Activated T-helper 1 cell treated with anti-CD3 and anti-CD28 coated beads, Interleukin-2, amount 50 U/mL, for 16 hours (primary cell): ENCODE results near the gene PEX14.

Source experiments
- DNase-seq, 2 donors: peaks; one replicate each; pipeline ENCODE4 v3.0.0-alpha.2; 2020; ENCODE audit warnings: low read depth in 1 of 2, low spot score in 1 of 2

Gene PEX14

DNA sequence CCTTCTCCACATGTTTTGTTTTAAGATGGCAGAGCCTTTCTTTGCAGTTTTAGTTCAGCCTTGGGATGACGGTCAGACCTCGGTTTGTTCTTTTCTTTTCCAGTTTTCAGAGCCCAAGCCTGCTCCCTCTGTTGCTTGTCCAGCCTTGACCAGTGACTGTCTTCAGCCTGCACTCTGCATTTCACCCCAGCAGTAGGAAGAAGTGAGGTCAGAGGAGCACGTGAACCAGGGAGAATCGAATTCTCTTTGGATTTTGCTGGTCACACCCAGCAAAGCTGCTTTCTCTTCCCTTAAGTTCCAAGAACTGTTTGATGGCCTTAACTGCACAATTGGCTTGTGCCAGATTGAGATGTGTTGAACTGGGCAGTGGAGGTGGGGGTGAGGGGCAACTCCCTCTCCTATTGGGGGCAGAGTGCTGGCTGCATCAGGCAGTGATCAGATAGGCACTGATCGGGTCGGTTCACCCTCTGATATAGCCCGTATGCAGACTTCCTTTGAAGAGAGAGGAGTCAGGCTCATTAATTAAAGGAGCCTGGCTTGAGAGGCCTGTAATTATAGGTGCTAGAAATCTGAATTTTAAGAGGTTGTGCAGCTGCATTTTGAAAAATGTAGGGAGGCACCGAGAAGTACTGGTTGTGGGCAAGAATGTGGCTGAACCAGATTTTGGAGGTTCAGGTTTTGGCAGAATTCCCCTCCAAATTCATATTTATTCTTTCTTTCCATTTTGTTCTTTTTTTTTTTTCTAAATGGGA is 42.4 kb downstream of the PEX14 start:
- no peak for DNase-seq

GRCh38 chr1:10517677-10517982 is 42.9 kb downstream of the PEX14 start:
- no peak for DNase-seq

DNA sequence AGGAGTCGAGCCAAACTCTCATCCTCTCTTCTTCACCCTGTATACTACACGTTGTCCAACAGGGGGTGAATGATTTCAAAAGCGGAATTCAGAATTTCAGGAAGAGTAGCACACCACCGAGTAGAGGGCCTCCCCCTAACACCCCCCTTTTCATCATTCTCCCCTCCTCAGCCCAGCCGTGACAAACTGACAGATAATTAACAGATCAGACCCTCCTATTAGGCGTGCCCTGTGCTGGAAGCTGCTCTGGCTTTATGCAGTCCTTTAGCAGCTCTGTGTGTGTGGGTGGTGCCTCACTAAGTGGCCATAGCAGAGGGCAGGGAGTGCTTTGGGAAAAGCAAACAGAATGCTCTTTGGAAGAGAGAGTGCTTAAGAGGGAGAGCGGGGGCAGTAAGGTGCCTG is 44.3 kb downstream of the PEX14 start:
- no peak for DNase-seq

DNA sequence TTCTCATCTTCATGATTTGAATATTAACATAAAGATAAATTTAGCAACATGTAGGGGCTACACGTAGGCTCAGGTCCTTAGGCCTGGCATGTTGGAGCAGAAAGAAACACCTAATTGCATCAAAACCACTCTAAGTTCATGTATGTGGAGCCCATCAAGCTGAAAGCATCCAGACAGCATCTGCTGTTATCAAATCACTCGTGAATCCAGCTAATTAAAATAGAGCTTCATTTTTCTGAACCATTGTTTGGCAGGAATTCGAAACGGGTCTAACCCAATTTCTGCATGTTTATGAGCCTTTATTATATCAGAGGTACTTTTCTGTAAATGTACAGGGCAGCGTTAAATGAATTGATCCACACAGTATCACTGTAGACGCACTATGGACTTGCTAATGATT is 45.7 kb downstream of the PEX14 start:
- DNase-seq, result no peak

GRCh38 chr1:10520952-10521351 is 46.2 kb downstream of the PEX14 start:
- no peak for DNase-seq

DNA sequence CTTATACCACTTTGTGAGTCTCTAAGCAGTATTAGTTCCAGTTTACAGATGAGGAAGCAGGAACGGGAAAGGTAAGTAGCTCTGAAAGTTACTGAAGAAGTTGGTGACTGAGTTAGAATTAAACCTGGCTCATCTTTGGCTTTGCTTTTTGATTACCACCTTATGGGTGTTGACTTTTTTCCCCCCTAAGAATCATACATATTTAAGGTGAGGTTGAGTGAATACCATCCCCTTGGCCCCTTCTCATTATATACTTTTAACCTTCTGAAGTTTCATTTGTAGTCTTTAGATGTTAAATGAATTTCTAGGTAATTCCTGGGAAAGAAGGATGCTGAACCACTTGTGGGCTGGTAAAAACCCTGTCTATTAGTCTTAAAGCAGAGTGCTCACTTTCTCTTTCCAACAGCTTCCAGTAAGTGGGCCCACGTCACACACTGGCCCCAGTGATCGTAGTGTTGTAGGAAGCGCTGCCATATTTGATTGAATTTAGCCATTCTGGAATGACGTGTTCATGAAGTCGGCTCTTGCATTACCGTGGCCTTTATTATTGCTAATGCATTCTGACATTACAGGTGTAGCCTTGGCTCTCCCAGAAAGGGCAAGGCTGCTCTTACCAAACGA is 46.9 kb downstream of the PEX14 start:
- no peak for DNase-seq

DNA sequence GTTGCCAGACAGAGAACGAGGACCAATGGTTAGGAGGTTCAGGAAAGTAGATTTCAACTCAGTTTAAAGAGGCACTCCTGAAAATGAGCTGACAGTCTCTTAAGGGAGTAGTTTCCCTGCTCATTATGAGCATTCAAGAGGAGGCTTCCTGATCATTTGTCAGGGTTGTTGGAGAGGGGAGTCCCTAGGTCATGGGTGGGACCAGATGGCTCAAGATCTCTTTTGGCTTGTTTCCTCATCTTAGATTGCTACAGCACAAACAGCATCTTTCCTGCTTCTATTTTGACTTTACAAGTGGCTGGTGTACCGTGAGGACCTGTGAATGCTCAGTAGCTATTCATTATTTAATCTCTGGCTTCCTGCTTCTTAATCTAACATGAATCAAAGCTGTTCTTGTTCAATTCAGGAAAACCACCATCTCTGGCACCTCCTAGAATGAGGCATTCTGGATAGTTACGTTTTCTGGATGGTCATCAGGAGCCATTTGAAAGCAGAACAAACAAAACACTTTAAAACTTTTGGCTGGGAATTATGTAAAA is 47.6 kb downstream of the PEX14 start:
- no peak for DNase-seq

- DNase-seq, result no peak
These were observed 50.5 kb downstream of the PEX14 start for GRCh38 chr1:10525208-10525607.

DNA sequence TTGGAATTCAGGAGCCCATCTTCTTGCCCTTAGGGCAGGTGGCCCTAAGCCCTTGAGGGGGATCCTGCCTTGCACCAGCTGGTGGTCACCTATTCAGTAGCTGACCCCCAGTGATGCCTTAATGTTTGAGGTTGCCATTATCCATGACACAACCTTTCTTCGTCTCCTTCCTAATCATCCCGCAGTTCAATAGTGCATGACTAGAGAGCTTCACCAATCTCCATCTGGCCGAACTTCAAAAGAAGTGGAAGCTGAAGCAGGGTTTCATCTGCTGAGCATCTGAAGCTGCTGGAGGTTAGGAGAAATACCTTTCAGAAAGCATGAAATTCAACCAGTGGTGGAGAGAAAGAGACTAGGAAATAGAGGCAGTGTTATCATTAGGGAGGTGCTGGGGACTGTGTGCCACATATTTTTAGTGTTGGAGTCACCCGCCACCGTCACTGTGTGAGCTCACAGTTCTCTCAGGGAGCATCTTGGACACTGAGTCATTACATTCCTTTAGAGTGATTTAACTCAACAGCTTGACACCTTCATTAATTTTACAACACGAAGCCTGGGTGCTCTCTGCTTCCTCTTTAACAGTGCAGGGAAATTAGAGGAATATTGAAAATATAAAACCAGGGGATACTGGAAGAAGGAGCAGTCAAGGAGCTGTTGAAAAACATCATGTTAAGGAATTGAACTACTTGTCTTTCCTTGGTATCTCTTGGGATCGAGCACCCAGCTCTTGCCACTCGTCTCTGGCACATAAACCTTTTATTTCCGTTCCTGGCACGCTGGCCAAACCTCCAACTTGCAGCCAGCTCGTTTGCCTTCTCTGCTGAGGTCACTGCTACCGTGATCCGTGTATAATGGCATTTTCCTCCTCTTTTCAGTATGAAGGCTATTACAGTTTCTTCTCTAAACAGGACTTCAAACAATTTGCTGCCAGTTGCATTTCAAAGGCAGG is 53.6 kb downstream of the PEX14 start:
- DNase-seq, result no peak

GRCh38 chr1:10529091-10529490 is 54.3 kb downstream of the PEX14 start:
- no peak for DNase-seq

GRCh38 chr1:10529765-10530164 is 55.0 kb downstream of the PEX14 start:
- no peak for DNase-seq

DNA sequence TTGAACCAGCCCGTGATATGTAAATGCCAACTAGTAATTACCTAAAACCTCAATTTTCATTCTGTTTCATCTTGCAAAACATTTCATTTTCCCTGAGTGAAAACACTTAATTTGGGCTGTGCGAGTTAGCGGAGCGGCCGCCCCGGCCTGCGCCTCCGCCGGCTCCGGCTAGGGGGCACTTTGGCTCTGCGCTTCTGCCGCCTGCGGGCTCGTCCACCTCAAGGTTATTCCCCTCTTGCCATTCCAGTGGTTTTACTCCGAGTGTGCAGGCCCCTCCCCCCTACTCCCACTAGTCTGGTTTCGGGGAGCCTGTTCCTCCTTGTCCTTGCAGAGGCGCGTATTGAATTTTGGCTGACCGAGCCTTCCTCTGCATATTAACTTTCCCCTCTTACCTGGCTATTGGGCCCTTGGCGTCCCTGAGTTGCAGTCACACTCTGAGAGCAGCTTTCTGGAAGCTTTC is 55.6 kb downstream of the PEX14 start:
- DNase-seq, result no peak

- DNase-seq, result no peak
These were observed 56.2 kb downstream of the PEX14 start for GRCh38 chr1:10530756-10531495.

GRCh38 chr1:10532362-10532761 is 57.6 kb downstream of the PEX14 start:
- DNase-seq, result no peak

- no peak for DNase-seq
These were observed 59.8 kb downstream of the PEX14 start for GRCh38 chr1:10534519-10534918.

- DNase-seq, result no peak
These were observed 61.5 kb downstream of the PEX14 start for GRCh38 chr1:10536133-10536770.

GRCh38 chr1:10537082-10537766 is 62.5 kb downstream of the PEX14 start:
- no peak for DNase-seq

DNA sequence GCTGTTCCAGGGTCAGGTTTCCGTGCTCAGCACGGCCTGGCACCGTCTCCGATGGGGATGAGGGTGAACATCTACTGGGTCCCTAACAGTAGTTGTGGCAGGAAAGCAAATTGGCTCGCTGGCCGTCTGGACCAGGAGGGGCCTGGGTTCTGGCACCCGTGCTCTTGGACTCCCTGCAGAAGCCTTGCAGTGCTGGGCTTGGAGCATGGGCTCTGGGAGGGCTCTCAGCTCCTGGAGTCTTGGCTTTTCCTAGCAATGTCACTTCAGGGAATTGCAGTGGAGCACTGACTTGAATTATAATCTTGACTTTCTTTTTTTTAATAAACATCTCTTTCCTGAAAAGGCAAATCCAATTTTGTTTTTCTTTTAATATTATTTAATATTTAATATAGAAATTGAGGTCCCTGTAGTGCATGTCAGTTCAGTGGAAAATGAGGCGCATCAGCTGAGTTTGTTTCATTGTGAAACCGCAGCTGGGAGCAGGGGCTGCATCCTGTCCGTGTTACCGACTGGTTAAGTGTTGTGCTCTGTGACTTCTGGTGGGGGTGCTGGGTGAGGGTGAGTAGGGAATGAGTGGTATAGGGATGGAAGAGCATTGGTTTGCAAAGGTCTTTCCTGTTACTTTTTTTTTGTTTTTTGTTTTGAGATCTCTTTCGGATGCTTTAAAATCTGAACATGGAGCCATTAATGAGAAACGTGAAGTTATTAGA is 64.1 kb downstream of the PEX14 start:
- no peak for DNase-seq

GRCh38 chr1:10539411-10540043 is 64.8 kb downstream of the PEX14 start:
- no peak for DNase-seq
